HL-60 (cell line): ENCODE data around the gene B4GALT6.

Experiments used
- DNase-seq, 2 experiments: peaks; one replicate each; pipeline ENCODE4 v3.0.0-alpha.2; 2010 to 2020; ENCODE audit warnings: low read depth in 1 of 2, low spot score in 1 of 2
- H3K27ac ChIP-seq: fragments of 250-450 bp; sonication (Bioruptor Pico); replicated peaks from 2 replicates; pipeline ENCODE4 v1.5.1; 2020; ENCODE audit warnings: mild to moderate bottlenecking, moderate library complexity
- H3K27me3 ChIP-seq: fragments of 250-450 bp; sonication (Bioruptor Pico); 2 replicates; pipeline ENCODE4 v1.5.1; 2021; ENCODE audit warnings: mild to moderate bottlenecking, moderate library complexity; ENCODE audit not compliant: insufficient read depth, poor library complexity, severe bottlenecking
- H3K4me3 ChIP-seq: replicated peaks from 2 replicates; pipeline ENCODE4 v1.5.1; 2011; ENCODE audit warnings: mild to moderate bottlenecking, control low read depth, low read length; ENCODE audit not compliant: insufficient read depth
- GABPA ChIP-seq: IDR thresholded peaks from 2 replicates; pipeline ENCODE4 v1.6.1; 2012; ENCODE audit warnings: low read depth
- POLR2AphosphoS5 ChIP-seq: IDR thresholded peaks from 2 replicates; pipeline ENCODE4 v1.6.1; 2012; ENCODE audit warnings: low read depth
- REST ChIP-seq: IDR thresholded peaks from 2 replicates; pipeline ENCODE4 v1.6.1; 2012; ENCODE audit warnings: low read depth; ENCODE audit not compliant: insufficient replicate concordance
- SPI1 ChIP-seq: IDR thresholded peaks from 2 replicates; pipeline ENCODE4 v1.6.1; 2012; ENCODE audit warnings: low read depth, mild to moderate bottlenecking, borderline replicate concordance
- TF ChIP-seq, protein P1 (sequence below): IDR thresholded peaks from one replicate; pipeline ENCODE4 v1.5.1; 2011; ENCODE audit warnings: low read length, control low read depth, inconsistent platforms; ENCODE audit not compliant: insufficient read depth

The B4GALT6 gene

GRCh38 chr18:31679791-31680432, 4.5 kb downstream of the B4GALT6 start:
- TF ChIP-seq REST (no peak), SPI1 (no peak), POLR2AphosphoS5 (no peak), GABPA (no peak)
- TF ChIP-seq, protein P1, sequence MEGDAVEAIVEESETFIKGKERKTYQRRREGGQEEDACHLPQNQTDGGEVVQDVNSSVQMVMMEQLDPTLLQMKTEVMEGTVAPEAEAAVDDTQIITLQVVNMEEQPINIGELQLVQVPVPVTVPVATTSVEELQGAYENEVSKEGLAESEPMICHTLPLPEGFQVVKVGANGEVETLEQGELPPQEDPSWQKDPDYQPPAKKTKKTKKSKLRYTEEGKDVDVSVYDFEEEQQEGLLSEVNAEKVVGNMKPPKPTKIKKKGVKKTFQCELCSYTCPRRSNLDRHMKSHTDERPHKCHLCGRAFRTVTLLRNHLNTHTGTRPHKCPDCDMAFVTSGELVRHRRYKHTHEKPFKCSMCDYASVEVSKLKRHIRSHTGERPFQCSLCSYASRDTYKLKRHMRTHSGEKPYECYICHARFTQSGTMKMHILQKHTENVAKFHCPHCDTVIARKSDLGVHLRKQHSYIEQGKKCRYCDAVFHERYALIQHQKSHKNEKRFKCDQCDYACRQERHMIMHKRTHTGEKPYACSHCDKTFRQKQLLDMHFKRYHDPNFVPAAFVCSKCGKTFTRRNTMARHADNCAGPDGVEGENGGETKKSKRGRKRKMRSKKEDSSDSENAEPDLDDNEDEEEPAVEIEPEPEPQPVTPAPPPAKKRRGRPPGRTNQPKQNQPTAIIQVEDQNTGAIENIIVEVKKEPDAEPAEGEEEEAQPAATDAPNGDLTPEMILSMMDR, result no peak
- DNase-seq, result no peak
- Histone ChIP-seq H3K27me3 (peaks cover 29% of the 10 kb centered on the region), H3K27ac (no peak overlapping the region), H3K4me3 (no peak overlapping the region)

- DNase-seq, result no peak
- Histone ChIP-seq H3K27ac (no peak overlapping the region), H3K27me3 (peaks cover 27% of the 10 kb centered on the region), H3K4me3 (no peak overlapping the region)
- TF ChIP-seq POLR2AphosphoS5 (no peak), REST (no peak), SPI1 (no peak), GABPA (no peak)
- TF ChIP-seq, protein P1, result no peak
Measured at GRCh38 chr18:31679133-31679742, 5.1 kb downstream of the B4GALT6 start.

GRCh38 chr18:31678425-31678824, 6.0 kb downstream of the B4GALT6 start:
- no peak for DNase-seq
- H3K4me3 ChIP-seq, result no peak overlapping the region
- H3K27ac ChIP-seq, result no peak overlapping the region
- TF ChIP-seq POLR2AphosphoS5 (no peak), REST (no peak), SPI1 (no peak), GABPA (no peak)
- TF ChIP-seq, protein P1, result no peak
- peaks cover 19% of the 10 kb centered on the region for H3K27me3 ChIP-seq
